Naive thymus-derived CD4-positive, alpha-beta T cell (primary cell): ENCODE data around the gene ACAD10. TPM values are rescaled to one million over a fixed set of nuclear protein-coding genes. Genes with fewer than 3 reads are reported as not detected.
A peak's percentile ranks its signal among the peaks of the same experiment; 100 is the strongest.

Experiments
- ATAC-seq: fragments of 150-1000 bp; cut with Tn5 transposase; 2 replicates; pipeline ENCODE4 v1.10.0; 2021; ENCODE audit warnings: mild to moderate bottlenecking, moderate library complexity
- CTCF ChIA-PET: fragments of 350-600 bp; sonication (Branson Sonifier 250); formaldehyde crosslinking; loops from one replicate; lab custom pipeline; 2021; ENCODE audit warnings: antibody characterized with exemption; lab: Charles Lee
- POLR2A ChIA-PET: fragments of 350-600 bp; sonication (Branson Sonifier 250); formaldehyde crosslinking; loops from one replicate; lab custom pipeline; 2021; ENCODE audit warnings: antibody characterized with exemption, inconsistent platforms; lab: Charles Lee
- DNase-seq, 9 donors: peaks; one replicate each; pipeline versions ENCODE4 v3.0.0 to v3.0.0-alpha.2; 2020 to 2022; ENCODE audit warnings: mixed read lengths in 1 of 9
- H3K27ac ChIP-seq: one replicate; pipeline ENCODE4 v1.7.0; 2013; ENCODE audit warnings: mild to moderate bottlenecking, low read depth, low read length, moderate library complexity
- H3K27me3 ChIP-seq, 2 donors: one replicate each; pipeline ENCODE4 v1.7.0; 2013; ENCODE audit warnings: low read length in 2 of 2, mild to moderate bottlenecking in 2 of 2, moderate library complexity in 2 of 2; ENCODE audit not compliant: control insufficient read depth in 2 of 2, insufficient read depth in 2 of 2
- H3K36me3 ChIP-seq, 3 experiments: 1 replicate in 2 of 3; 2 replicates in 1 of 3; pipeline ENCODE4 v1.7.0; 2013; ENCODE audit warnings: low read length in 3 of 3, mild to moderate bottlenecking in 3 of 3, moderate library complexity in 1 of 3; ENCODE audit not compliant: insufficient read depth in 3 of 3, control insufficient read depth in 2 of 3
- H3K4me1 ChIP-seq, 2 donors: one replicate each; pipeline ENCODE4 v1.7.0; 2013; ENCODE audit warnings: low read length in 2 of 2, mild to moderate bottlenecking in 2 of 2, moderate library complexity in 1 of 2; ENCODE audit not compliant: control insufficient read depth in 2 of 2, insufficient read depth in 2 of 2
- H3K4me3 ChIP-seq: 2 replicates; pipeline ENCODE4 v1.7.0; 2013; ENCODE audit warnings: mild to moderate bottlenecking, low read length
- H3K9me3 ChIP-seq, 3 experiments: 1 replicate in 2 of 3; 2 replicates in 1 of 3; pipeline ENCODE4 v1.7.0; 2013; ENCODE audit warnings: low read length in 3 of 3; ENCODE audit not compliant: control insufficient read depth in 2 of 3
- H3K27ac Mint-ChIP-seq, 9 donors: one replicate each; pipeline ENCODE4 v1.8.0; 2020 to 2022; ENCODE audit warnings: mixed read lengths in 9 of 9, mild to moderate bottlenecking in 8 of 9, moderate library complexity in 5 of 9, inconsistent platforms in 2 of 9
- H3K27me3 Mint-ChIP-seq, 5 donors: one replicate each; pipeline ENCODE4 v1.8.0; 2021 to 2022; ENCODE audit warnings: mixed read lengths in 5 of 5, mild to moderate bottlenecking in 1 of 5
- H3K36me3 Mint-ChIP-seq, 5 donors: one replicate each; pipeline ENCODE4 v1.8.0; 2020 to 2022; ENCODE audit warnings: mixed read lengths in 5 of 5, mild to moderate bottlenecking in 3 of 5, inconsistent platforms in 1 of 5
- H3K4me1 Mint-ChIP-seq, 7 donors: one replicate each; pipeline ENCODE4 v1.8.0; 2020 to 2022; ENCODE audit warnings: mixed read lengths in 7 of 7, mild to moderate bottlenecking in 3 of 7, inconsistent platforms in 1 of 7
- H3K4me3 Mint-ChIP-seq, 10 donors: one replicate each; pipeline ENCODE4 v1.8.0; 2020 to 2022; ENCODE audit warnings: mild to moderate bottlenecking in 10 of 10, mixed read lengths in 10 of 10, moderate library complexity in 6 of 10, inconsistent platforms in 2 of 10
- H3K9me3 Mint-ChIP-seq, 11 donors: one replicate each; pipeline ENCODE4 v1.8.0; 2020 to 2022; ENCODE audit warnings: mixed read lengths in 11 of 11, mild to moderate bottlenecking in 4 of 11, inconsistent platforms in 1 of 11, moderate library complexity in 1 of 11
- intact Hi-C, 2 donors: fragments of 100-400 bp; cut with micrococcal nuclease; formaldehyde crosslinking; loops; one replicate each; pipeline ENCODE4 v1.15.1; 2023
- polyA plus RNA-seq, 2 donors: library from polyadenylated mRNA; unstranded; fragments of 300-500 nt; fragmentation: Illumina TruSeq; gene quantifications; one replicate each; pipeline ENCODE4 v1.2.3, GENCODE V29; 2021
- total RNA-seq, 6 experiments: library from RNA in 5 of 6; stranded (reverse) in 5 of 6; gene quantifications; 1 replicate in 5 of 6; 2 replicates in 1 of 6; pipeline ENCODE4 v1.2.3 and lab custom pipeline; 2021 to 2026

Gene ACAD10
- total and polyA plus RNA-seq, 7 experiments from 2014 or later, result 10.4 to 65.3 (median 31.3) TPM

DNA sequence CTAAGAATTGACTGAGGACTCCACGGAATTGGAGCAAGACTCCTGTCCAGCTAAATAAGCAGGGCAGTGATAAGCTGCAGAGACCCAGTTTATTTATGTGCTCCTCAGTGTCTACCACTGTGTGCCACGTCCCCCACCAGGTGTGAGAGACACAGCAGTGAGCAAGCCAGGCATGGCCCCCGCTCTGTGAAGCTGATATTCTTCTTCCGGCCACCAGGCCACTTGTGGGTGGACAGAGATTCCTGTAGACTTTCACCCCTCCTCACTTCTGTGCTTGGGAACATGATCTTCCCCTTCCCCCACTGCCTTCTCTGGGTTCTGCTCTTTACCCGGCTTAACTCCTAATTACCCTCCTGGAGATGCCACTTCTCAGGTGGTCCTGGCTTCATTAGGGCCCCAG lies 21.4 kb upstream of the ACAD10 start:
- H3K9me3 ChIP-seq, result no peaks in the 10 kb centered on the region
- H3K36me3 ChIP-seq, result peaks cover 19 to 62% (median 29%) of the 10 kb centered on the region in 3 experiments
- no peak for ATAC-seq
- no peak for DNase-seq
- no peaks in the 10 kb centered on the region for H3K27me3 Mint-ChIP-seq
- CTCF ChIA-PET, result interaction anchor here (0.6 kb wide), 1 partner anchor 103 kb away, joined by 3 read pairs; no protein-coding TSS in a partner anchor
- no peaks in the 10 kb centered on the region for H3K27me3 ChIP-seq
- POLR2A ChIA-PET, result interaction anchor here (0.6 kb wide), 1 partner anchor 1660 kb away, joined by 3 read pairs; no protein-coding TSS in a partner anchor
- intact Hi-C loops, result no loop called here
- no peak overlapping the region for H3K27ac ChIP-seq
- peaks cover 0 to 8% (median 5%) of the 10 kb centered on the region in 7 donors for H3K4me1 Mint-ChIP-seq
- H3K4me1 ChIP-seq, result no peaks in the 10 kb centered on the region
- peaks cover 7 to 27% (median 20%) of the 10 kb centered on the region in 5 donors for H3K36me3 Mint-ChIP-seq
- no peak overlapping the region for H3K4me3 ChIP-seq
- H3K27ac Mint-ChIP-seq, result peak overlapping the region in 2 of 9 donors; percentile 15 to 72
- H3K4me3 Mint-ChIP-seq, result no peak overlapping the region
- no peaks in the 10 kb centered on the region for H3K9me3 Mint-ChIP-seq

DNA sequence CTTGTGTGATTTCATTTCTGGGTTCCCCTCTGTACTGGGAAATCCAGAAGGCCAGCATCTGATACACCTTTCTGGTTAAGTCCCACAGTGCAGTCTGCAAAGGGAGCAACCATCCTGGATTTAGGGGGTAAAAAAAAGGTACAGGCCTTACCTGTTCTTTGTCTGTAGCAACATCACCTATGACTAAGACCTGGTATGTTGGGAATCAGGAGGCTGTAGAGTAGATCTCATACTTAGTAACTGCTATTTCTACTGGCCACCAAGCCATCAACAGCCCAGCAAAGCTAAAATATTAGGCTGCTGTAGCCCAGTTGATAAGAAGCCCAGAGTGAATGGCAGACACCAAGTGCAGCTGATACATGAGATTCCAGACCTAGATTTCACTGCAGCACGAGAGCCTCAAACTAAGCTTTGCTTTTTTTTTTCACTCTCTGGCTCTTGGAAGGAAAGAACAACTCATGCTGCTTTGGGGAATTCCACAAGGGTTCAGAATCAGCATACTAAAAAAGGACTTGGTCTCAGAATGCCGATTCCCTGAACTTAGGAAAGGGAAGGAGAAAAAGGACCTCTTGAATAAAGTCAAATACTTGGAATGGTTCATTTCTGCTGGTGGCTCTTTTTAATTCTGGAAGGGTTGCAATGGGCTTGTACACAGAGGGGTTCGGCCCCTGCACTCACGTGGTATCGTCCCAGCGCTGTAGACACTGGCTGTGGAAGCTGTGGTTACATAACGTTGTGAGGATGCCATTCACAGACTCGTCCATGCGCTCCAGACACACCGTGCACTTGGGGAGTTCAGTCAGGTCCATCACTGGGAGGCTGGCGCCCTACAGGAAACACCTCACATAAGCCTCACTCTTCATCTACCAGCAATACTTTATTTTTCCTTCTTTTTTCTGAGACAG lies 20.6 kb upstream of the ACAD10 start:
- Histone ChIP-seq H3K27ac (no peak overlapping the region), H3K9me3 (no peaks in the 10 kb centered on the region), H3K27me3 (no peaks in the 10 kb centered on the region), H3K4me3 (no peak overlapping the region), H3K36me3 (peaks cover 19 to 65% (median 24%) of the 10 kb centered on the region in 3 experiments), H3K4me1 (no peaks in the 10 kb centered on the region)
- DNase-seq (no peak), ATAC-seq (no peak)
- ChIA-PET CTCF (interaction anchor here (0.6 kb wide), 1 partner anchor 104 kb away, joined by 3 read pairs; no protein-coding TSS in a partner anchor), POLR2A (interaction anchor here (0.6 kb wide), 1 partner anchor 1661 kb away, joined by 3 read pairs; no protein-coding TSS in a partner anchor)
- H3K4me3 Mint-ChIP-seq, result no peak overlapping the region
- H3K9me3 Mint-ChIP-seq, result no peaks in the 10 kb centered on the region
- peaks cover 12 to 34% (median 27%) of the 10 kb centered on the region in 5 donors for H3K36me3 Mint-ChIP-seq
- H3K27ac Mint-ChIP-seq, result peak overlapping the region in 2 of 9 donors; percentile 15 to 72
- peaks cover 0 to 9% (median 5%) of the 10 kb centered on the region in 7 donors for H3K4me1 Mint-ChIP-seq
- intact Hi-C loops, result no loop called here
- H3K27me3 Mint-ChIP-seq, result no peaks in the 10 kb centered on the region

DNA sequence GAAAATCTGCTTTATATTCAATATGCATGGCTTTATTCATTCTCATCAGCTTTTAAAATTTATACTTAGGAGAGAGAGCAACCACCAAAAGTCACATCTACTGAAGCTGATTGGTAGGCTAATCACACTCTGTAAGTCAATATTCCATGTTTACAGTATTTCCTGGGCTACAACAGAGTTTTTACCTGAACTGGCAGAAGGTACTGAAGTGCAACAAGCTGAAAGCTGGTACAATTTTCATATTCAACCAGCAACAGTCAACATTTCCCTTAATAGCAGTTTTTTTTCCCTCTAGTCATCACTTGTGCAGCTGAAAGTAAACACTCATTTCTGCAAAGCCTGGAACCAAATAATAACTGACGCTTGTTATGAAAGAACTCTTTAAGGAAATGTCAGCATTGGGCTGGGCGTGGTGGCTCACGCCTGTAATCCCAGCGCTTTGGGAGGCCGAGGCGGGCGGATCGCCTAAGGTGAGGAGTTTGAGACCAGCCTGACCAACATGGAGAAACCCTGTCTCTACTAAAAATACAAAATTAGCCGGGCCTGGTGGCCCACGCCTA lies 13.0 kb upstream of the ACAD10 start:
- Histone ChIP-seq H3K9me3 (no peaks in the 10 kb centered on the region), H3K27me3 (no peaks in the 10 kb centered on the region), H3K4me1 (no peaks in the 10 kb centered on the region), H3K36me3 (peaks cover 0 to 86% (median 18%) of the 10 kb centered on the region in 3 experiments), H3K27ac (no peak overlapping the region), H3K4me3 (no peak overlapping the region)
- intact Hi-C loops, result loop anchor here in 1 of 2 donors (1.0 kb wide), 1 partner anchor 276 kb away; no protein-coding TSS in a partner anchor
- Mint-ChIP-seq H3K27ac (no peak overlapping the region), H3K4me1 (peaks cover 0 to 3% (median 0%) of the 10 kb centered on the region in 7 donors), H3K27me3 (no peaks in the 10 kb centered on the region), H3K9me3 (no peaks in the 10 kb centered on the region), H3K4me3 (no peak overlapping the region), H3K36me3 (peaks cover 5 to 34% (median 13%) of the 10 kb centered on the region in 5 donors)
- ATAC-seq (no peak), DNase-seq (no peak)
- ChIA-PET CTCF (interaction anchor here (0.6 to 1.3 kb wide), 4 partner anchors 12 to 436 kb away, joined by 4 to 9 read pairs (median 4); no protein-coding TSS in a partner anchor), POLR2A (interaction anchor here (0.7 to 1.3 kb wide), 2 partner anchors 12 to 615 kb away, joined by 3 to 4 read pairs; partner anchors contain the start of genes ACAD10 and BRAP)

DNA sequence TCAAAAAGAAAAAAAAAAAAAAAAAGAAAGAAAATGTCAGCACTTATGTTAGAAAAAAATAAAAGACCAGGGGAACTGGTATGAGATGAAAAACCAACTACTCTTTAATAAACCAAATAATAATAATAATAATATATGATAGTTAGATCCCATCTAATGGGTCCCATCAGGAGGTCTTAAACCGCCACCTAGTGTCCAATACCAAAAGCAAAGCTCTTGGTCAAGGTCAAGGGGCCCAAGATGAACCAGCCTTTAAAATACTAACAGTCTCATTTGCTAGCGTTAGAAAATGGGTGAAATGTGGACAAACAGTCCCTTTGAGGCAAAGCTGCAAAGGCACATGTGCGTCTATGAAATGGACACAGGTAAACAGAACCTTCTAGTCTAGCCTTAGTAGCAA lies 12.3 kb upstream of the ACAD10 start:
- Histone ChIP-seq H3K4me3 (no peak overlapping the region), H3K27me3 (no peaks in the 10 kb centered on the region), H3K27ac (no peak overlapping the region), H3K36me3 (peaks cover 0 to 91% (median 18%) of the 10 kb centered on the region in 3 experiments), H3K9me3 (no peaks in the 10 kb centered on the region), H3K4me1 (no peaks in the 10 kb centered on the region)
- POLR2A ChIA-PET, result interaction anchor here (0.7 to 1.3 kb wide), 2 partner anchors 12 to 304 kb away, joined by 3 to 4 read pairs; partner anchors contain the start of genes ACAD10 and BRAP
- CTCF ChIA-PET, result interaction anchor here (0.6 to 1.3 kb wide), 4 partner anchors 13 to 297 kb away, joined by 3 to 9 read pairs (median 4); no protein-coding TSS in a partner anchor
- Mint-ChIP-seq H3K27ac (no peak overlapping the region), H3K27me3 (no peaks in the 10 kb centered on the region), H3K36me3 (peaks cover 5 to 35% (median 13%) of the 10 kb centered on the region in 5 donors), H3K4me3 (no peak overlapping the region), H3K9me3 (no peaks in the 10 kb centered on the region), H3K4me1 (peaks cover 0 to 3% (median 0%) of the 10 kb centered on the region in 7 donors)
- DNase-seq (no peak), ATAC-seq (no peak)
- intact Hi-C loops, result loop anchor here in 1 of 2 donors (1.0 kb wide), 1 partner anchor 276 kb away; no protein-coding TSS in a partner anchor

DNA sequence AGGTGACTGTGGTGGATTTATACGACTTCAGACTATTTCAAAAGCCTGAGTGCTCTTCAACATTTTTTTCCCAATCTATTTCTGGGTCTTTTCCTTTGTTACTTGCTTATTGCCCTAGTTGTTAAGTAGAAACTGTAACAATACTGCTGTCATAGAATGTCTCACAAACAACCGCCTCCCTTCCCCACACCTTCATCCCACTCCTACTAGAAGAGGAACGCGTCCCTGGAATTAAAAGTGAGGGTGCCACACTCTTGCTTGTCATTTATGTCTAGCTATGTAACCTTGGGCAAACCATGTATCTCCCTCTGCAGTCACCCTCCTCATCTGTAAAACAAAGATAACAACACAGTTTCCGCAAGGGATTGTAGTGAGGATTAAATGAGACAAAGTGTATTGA lies 8.7 kb upstream of the ACAD10 start:
- Histone ChIP-seq H3K27me3 (no peaks in the 10 kb centered on the region), H3K4me3 (no peak overlapping the region), H3K9me3 (no peaks in the 10 kb centered on the region), H3K36me3 (peaks cover 7 to 91% (median 18%) of the 10 kb centered on the region in 3 experiments), H3K27ac (no peak overlapping the region), H3K4me1 (no peaks in the 10 kb centered on the region)
- Mint-ChIP-seq H3K27ac (no peak overlapping the region), H3K4me3 (no peak overlapping the region), H3K36me3 (peaks cover 3 to 33% (median 13%) of the 10 kb centered on the region in 5 donors), H3K9me3 (no peaks in the 10 kb centered on the region), H3K27me3 (no peaks in the 10 kb centered on the region), H3K4me1 (peaks cover 0 to 6% (median 0%) of the 10 kb centered on the region in 7 donors)
- intact Hi-C loops, result no loop called here
- DNase-seq (no peak), ATAC-seq (no peak)
- ChIA-PET POLR2A (no interaction called here), CTCF (no interaction called here)
